NCI-H345 (cell line): ENCODE measurements around the gene TRIP10.
"Not testable (repeated sequence)": the region's sequence is repeated elsewhere in the genome, so short reads cannot be mapped to it uniquely, and the experiment has no call there.

Experiments
- DNase-seq: peaks from one replicate; lab custom pipeline; 2025; lab: John Stamatoyannopoulos, UW

TRIP10 gene

GRCh38 chr19:6739390-6739882 lies at the start of gene TRIP10:
TSS of gene TRIP10 (plus strand) at chr19:6739680. CDS start at chr19:6739762, 82 bp downstream.
- peak; percentile 75 for DNase-seq

GRCh38 chr19:6690160-6690885 lies 49.2 kb upstream of the TRIP10 start:
- no peak for DNase-seq

DNA sequence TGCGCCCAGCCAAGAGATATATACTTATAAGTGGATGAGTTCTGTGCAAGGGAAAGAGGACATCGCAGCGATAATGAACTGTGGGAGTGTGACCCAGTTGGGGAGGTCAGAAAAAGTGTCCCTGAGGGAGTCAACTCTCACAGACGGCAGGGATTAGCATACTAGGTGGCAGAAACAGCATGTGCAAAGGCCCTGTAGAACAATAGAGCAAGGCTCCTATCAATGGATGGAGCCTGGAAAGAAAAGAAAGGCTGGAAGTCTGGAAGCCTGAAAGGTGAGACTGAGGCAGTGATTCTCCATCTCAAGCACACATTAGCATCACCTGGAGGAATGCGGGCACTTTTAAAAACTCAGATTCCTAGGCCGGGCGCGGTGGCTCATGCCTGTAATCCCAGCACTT lies 48.1 kb upstream of the TRIP10 start:
- DNase-seq, result no peak

DNA sequence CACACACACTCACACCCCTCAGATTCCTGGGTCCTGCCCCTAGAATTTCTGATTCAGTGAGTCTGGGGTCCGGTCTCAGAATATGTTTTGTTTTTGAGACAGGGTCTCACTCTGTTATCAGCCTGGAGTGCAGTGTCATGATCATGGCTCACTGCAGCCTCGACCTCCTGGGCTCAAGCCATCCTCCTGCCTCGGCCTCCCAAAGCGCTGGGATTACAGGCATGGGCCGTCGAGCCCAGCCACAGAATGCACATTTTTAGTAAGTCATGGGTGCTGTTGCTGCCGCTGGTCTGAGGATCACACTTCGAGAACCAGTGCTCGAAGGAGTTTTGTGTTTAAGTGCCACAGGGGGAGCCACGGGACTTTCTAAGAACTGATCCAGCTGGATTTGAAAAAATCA lies 47.5 kb upstream of the TRIP10 start:
- DNase-seq, result no peak

DNA sequence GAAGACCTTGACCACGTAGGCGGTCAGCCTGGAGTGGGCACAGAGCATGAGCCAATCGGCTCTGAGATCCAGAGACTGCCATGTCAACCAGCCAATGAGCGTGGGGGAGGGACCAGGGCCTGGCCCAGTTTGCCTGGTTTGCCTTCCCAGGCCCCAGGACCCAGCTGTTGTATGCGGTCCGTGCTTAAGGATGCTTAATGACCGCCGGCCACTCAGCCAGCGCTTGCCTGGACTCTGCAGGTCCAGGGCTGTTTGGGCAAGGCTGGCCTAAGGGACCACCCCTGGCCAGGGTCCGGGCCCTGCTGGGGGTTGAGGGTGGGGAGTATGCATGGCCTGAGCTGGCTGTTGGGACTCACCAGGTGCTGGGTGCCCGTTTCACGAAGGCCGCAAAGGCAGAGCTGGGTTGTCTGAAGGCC lies 46.4 kb upstream of the TRIP10 start:
- no peak for DNase-seq

DNA sequence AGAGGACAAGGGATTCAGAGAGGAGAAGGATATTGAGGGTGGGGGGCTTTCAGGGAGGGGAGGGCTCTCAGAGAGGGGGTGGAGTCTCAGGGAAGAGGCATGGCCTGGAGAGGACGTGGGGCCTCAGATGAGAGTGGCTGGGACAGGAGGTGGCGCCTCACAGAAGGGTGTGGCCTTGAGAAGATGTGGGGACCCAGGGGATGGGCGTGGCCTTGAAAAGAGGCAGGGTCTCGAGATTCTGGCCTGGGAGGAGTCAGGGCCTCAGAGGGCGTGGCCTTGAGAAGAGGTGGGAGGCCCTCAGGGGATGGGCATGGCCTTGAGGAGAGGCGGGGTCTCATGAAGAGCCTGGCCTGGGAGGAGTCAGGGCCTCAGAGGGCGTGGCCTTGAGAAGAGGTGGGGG lies 45.8 kb upstream of the TRIP10 start:
- DNase-seq, result no peak

- no peak for DNase-seq
Observed at GRCh38 chr19:6694147-6694815, 45.2 kb upstream of the TRIP10 start.

- no peak for DNase-seq
Observed at GRCh38 chr19:6696239-6696820, 43.1 kb upstream of the TRIP10 start.

DNA sequence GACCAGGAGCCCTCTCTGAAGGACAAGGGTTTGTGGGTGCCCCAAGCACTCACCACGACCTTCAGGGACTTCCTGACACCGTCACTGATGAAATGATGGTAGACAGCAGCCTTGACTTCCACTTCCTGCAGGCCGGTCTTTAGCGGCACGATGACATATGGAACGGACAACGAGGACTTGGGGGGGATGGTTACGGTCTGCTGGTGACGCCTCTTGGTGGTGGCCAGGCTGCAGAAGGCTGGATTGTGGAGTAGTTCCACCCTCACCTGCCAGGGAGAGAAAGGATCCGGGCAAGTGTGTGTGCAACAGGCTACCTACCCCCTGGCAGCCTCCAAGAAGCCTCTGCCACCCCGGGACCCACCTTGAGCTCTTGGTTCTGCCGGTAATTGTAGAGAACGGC lies 42.2 kb upstream of the TRIP10 start:
- no peak for DNase-seq

DNA sequence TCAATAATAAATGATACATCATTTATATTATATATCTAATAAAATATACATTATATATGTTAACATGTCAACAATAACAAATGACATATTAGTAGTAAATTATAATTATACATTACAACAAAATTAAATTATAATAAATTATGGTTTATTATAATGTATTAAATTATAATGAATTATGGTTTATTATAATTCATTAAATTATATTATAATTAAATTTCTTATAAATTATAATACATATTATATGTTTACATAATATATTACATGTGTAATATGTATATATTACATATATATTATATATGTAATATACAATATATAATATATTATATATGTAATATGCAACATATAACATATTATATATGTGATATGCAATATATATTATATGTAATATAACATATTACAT lies 39.5 kb upstream of the TRIP10 start:
- DNase-seq, result no peak

- no peak for DNase-seq
Observed at GRCh38 chr19:6700586-6701316, 38.7 kb upstream of the TRIP10 start.

DNA sequence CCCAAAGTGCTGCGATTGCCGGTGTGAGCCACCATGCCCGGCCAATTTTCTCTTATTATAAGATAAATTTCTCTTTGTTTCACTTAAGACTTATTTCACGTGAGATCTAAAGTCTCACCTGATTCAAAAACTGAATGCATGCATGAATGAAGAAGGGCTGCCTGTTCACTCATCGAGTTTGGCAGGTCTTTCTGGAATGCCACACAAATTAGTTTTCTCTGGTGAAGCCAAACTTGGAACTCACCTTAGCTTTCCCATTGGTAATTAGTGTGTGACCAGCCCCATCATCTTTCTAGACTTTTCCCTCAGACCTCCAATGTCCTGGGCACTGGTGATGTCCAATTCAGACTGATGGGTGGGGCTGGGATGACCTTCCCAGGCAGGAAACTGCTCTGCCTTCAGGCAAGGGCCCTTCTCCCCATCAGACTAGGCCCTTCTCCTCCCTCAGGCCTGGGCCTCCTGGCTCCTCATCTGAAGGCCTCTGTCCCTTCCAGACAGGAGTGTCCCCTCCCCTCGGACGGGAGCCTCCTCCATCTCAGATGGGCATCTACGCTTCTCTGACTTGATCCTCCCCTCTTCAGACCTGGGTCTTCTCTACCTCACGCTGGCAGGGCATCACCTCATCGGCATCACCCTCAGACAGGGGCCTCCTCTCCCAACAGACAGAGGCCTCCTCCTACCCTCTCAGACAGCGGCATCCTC lies 33.4 kb upstream of the TRIP10 start:
- DNase-seq, result no peak

- DNase-seq, result no peak
Observed at GRCh38 chr19:6706633-6706958, 32.9 kb upstream of the TRIP10 start.

DNA sequence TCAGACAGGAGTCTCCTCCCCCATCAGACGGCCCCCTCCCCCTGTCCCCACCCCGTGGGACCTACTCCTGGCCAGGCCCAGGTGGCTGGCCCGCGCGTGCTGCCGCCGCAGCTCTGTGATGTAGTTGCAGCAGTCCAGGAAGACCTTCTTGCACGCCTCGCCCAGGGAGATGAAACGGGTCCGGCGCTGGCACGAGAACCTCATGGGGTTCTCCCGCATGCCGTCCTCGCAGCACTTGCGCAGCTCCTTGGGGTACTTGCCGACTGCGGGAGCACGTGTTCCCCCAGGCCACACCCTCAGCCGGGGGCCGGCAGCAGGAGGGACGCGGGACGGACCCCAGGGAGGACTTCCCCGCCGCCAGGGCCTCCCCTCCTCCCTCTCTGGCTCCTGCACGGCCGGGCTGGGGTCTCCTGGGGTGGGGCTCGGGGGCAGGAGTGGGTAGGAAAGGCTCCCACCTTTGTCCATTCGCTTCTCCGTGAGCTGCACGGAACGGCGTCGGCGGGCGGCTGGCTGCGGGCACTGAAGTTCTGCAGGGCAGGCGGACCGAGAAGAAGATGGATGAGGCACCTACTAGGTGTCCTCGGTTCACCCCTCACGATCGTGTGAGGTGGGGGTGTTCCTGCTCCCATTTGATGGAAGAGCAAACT lies 32.3 kb upstream of the TRIP10 start:
- DNase-seq, result no peak

- no peak for DNase-seq
Observed at GRCh38 chr19:6707658-6708018, 31.8 kb upstream of the TRIP10 start.

- DNase-seq, result no peak
Observed at GRCh38 chr19:6708346-6708745, 31.1 kb upstream of the TRIP10 start.

DNA sequence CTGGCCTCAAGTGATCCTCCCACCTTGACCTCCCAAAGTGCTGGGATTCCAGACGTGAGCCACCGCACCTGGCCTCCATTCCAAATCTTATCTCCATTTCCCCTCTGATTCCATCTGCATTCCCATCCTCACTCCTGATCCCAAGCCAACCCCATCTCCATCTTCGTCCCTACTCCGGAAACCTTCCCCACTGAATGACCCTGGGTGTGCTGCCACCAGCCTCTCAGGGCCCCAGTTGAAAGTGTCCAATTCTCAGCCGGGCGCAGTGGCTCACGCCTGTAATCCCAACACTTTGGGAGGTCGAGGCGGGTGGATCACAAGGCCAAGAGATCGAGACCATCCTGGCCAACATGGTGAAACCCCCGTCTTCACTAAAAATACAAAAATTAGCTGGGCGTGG lies 30.6 kb upstream of the TRIP10 start:
- DNase-seq, result not testable (repeated sequence)

DNA sequence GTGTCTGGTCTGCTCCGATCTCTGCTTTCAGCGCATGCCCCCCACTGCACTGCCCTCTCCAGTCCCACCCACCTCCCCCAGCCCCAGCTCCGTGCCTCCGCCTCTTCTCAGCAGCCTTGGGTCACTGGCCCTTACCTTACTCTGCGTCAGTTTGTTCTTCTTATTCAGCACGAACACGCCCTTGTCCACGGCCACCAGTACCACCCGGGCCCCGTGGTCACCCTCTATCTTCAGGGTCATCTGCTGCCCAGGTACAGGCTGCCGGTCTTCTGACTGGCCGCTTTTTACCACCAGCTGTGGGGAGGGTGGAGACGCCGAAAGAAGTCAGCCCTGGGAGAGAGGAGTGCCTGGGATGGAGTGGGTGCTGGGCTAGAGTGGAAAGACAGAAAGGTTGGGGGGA lies 29.9 kb upstream of the TRIP10 start:
- DNase-seq, result no peak

DNA sequence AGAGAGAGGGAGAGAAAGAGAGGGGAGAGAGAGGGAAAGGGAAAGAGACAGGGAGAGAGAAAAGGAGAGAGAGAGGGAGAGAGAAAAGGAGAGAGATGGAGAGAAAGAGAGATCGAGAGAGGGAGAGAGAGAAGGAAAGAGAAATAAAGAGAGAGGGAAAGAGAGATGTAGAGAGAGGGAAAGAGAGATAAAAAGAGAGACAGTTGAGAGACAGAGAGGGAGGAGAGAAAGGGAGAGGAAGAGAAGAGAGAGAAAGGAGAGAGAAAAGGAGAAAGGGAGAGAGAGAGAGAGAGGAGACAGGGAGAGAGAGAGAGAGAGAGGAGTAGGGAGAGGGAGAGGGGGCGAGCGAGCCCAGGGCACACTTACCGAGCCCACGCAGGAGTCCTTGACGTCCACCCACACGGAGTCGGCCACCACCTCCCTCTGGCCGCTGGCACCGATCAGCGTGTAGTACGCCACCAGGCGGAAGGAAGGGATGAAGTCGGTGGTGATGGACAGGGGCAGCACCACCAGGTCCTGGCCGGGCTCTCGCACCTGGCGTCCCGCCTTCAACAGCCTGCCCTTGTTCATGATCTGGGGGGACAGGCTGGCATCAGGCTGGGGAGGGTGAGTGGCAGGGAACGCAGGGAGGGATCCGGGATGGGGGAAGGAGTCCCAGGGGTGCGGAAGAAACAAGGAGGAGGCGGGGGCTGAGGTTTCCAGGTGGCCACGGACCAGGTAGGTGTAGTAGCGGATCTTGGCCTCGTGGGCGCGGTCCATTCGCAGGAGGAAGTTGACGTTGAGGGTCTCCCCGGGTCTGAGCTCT lies 29.0 kb upstream of the TRIP10 start:
- no peak for DNase-seq

- no peak for DNase-seq
Observed at GRCh38 chr19:6711078-6711361, 28.5 kb upstream of the TRIP10 start.

DNA sequence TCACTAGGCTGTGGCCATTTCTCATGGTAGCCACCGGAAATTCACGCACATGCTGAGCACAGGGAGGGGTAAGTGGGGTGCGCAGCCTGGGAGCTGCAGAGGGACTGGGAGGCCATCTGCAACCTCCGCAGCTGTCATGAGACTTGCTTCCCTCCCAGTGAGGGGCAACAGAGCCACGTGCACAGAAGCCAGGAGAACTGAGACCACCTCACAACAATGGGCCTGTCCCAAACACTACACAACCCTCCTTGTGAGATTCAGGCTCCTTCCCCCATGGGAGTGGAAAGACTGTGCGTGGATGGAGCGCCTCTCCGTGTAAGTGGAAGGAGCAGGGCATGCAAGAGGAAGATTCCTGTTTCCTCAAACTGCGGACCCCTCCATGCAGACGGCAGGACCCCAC lies 27.9 kb upstream of the TRIP10 start:
- DNase-seq, result no peak
